B cell (primary cell): Measurements from ENCODE around the gene CAMK1D. TPM values are rescaled to one million over a fixed set of nuclear protein-coding genes. Genes with fewer than 3 reads are reported as not detected.

Experiments used
- ATAC-seq: fragments of 200-7000 bp; cut with Tn5 transposase; one replicate; pipeline ENCODE4 v1.10.0; 2021; ENCODE audit warnings: low read depth, mild to moderate bottlenecking, moderate number of reproducible peaks, moderate library complexity
- CTCF ChIA-PET: fragments of 350-600 bp; sonication (Branson Sonifier 250); formaldehyde crosslinking; loops from one replicate; lab custom pipeline; 2021; ENCODE audit warnings: antibody characterized with exemption, inconsistent platforms; lab: Charles Lee
- POLR2A ChIA-PET: fragments of 350-600 bp; sonication (Branson Sonifier 250); formaldehyde crosslinking; loops from one replicate; lab custom pipeline; 2021; ENCODE audit warnings: antibody characterized with exemption; lab: Charles Lee
- DNase-seq: peaks from one replicate; pipeline ENCODE4 v3.0.0; 2013
- H2AFZ ChIP-seq: 2 replicates; pipeline ENCODE4 v1.6.1; 2012; ENCODE audit warnings: mild to moderate bottlenecking, low read depth, low read length; ENCODE audit not compliant: insufficient read depth, poor library complexity, severe bottlenecking
- H3K27ac ChIP-seq, 2 donors: 1 replicate in 1 of 2; 2 replicates in 1 of 2; pipeline ENCODE4 v1.5.1; 2012 to 2013; ENCODE audit warnings: low read length in 2 of 2, mild to moderate bottlenecking in 2 of 2, moderate library complexity in 1 of 2
- H3K27me3 ChIP-seq, 4 experiments: fragments of 200-600 bp in 1 of 4; sonication (generic) in 1 of 4; replicated peaks in 1 of 4; 1 replicate in 2 of 4; 2 replicates in 2 of 4; pipeline versions ENCODE4 v1.6.1 to v1.7.0; 2013 to 2016; ENCODE audit warnings: low read length in 3 of 4, mild to moderate bottlenecking in 2 of 4, mixed read lengths in 1 of 4, moderate library complexity in 1 of 4; ENCODE audit not compliant: insufficient read depth in 4 of 4, control insufficient read depth in 3 of 4; ENCODE audit errors: control extremely low read depth in 1 of 4
- H3K36me3 ChIP-seq, 2 experiments: replicated peaks in 1 of 2; 1 replicate in 1 of 2; 2 replicates in 1 of 2; pipeline versions ENCODE4 v1.6.1 to v1.7.1; 2013; ENCODE audit warnings: low read length in 1 of 2; ENCODE audit not compliant: insufficient read depth in 2 of 2, control insufficient read depth in 1 of 2; ENCODE audit errors: control extremely low read depth in 1 of 2, extremely low read depth in 1 of 2
- H3K4me1 ChIP-seq, 2 donors: fragments of 200-600 bp in 1 of 2; sonication (generic) in 1 of 2; 1 replicate in 1 of 2; 2 replicates in 1 of 2; pipeline versions ENCODE4 v1.5.1 to v1.6.1; 2013 to 2017; ENCODE audit warnings: low read length in 2 of 2; ENCODE audit not compliant: control insufficient read depth in 2 of 2, insufficient read depth in 2 of 2
- H3K4me2 ChIP-seq: replicated peaks from 2 replicates; pipeline ENCODE3; 2012; ENCODE audit warnings: mild to moderate bottlenecking, low read depth, low read length; ENCODE audit not compliant: poor library complexity, severe bottlenecking
- H3K4me3 ChIP-seq, 5 experiments: fragments of 200-600 bp in 1 of 5; sonication (generic) in 1 of 5; 1 replicate in 3 of 5; 2 replicates in 2 of 5; pipeline versions ENCODE4 v1.5.1 to v1.7.0; 2011 to 2016; ENCODE audit warnings: low read length in 4 of 5, mild to moderate bottlenecking in 4 of 5, low read depth in 2 of 5, control low read depth in 1 of 5, moderate library complexity in 1 of 5; ENCODE audit not compliant: insufficient read depth in 1 of 5; ENCODE audit errors: control extremely low read depth in 1 of 5, extremely low read depth in 1 of 5
- H3K79me2 ChIP-seq: fragments of 200-600 bp; sonication (generic); one replicate; pipeline ENCODE4 v1.6.0; 2016; ENCODE audit warnings: low read length; ENCODE audit not compliant: control insufficient read depth, insufficient read depth
- H3K9ac ChIP-seq: fragments of 200-600 bp; sonication (generic); 2 replicates; pipeline ENCODE4 v1.6.1; 2017; ENCODE audit warnings: mild to moderate bottlenecking, low read length, moderate library complexity
- H3K9me3 ChIP-seq, 3 donors: one replicate each; pipeline versions ENCODE4 v1.6.1 to v1.7.1; 2013; ENCODE audit warnings: low read length in 2 of 3; ENCODE audit not compliant: control insufficient read depth in 2 of 3, insufficient read depth in 1 of 3; ENCODE audit errors: control extremely low read depth in 1 of 3
- H4K20me1 ChIP-seq: 2 replicates; pipeline ENCODE4 v1.6.0; 2012; ENCODE audit warnings: mild to moderate bottlenecking, low read length; ENCODE audit not compliant: insufficient read depth, control insufficient read depth, poor library complexity, severe bottlenecking
- H3K27ac Mint-ChIP-seq: one replicate; pipeline ENCODE4 v1.8.0; 2021; ENCODE audit warnings: mixed read lengths
- H3K27me3 Mint-ChIP-seq: one replicate; pipeline ENCODE4 v1.8.0; 2021; ENCODE audit warnings: mixed read lengths
- H3K4me1 Mint-ChIP-seq: one replicate; pipeline ENCODE4 v1.8.0; 2021; ENCODE audit warnings: mixed read lengths
- H3K4me3 Mint-ChIP-seq: one replicate; pipeline ENCODE4 v1.8.0; 2021; ENCODE audit warnings: mixed read lengths
- H3K9me3 Mint-ChIP-seq: one replicate; pipeline ENCODE4 v1.8.0; 2022; ENCODE audit warnings: mixed read lengths; ENCODE audit not compliant: insufficient read depth
- CTCF ChIP-seq: fragments of 200-600 bp; IDR thresholded peaks from one replicate; pipeline ENCODE4 v1.8.0; 2022; ENCODE audit warnings: antibody characterized with exemption, mild to moderate bottlenecking
- EZH2 ChIP-seq: IDR thresholded peaks from 2 replicates; pipeline ENCODE4 v1.6.1; 2012; ENCODE audit warnings: borderline replicate concordance, low read depth, mild to moderate bottlenecking, moderate library complexity, low read length; ENCODE audit not compliant: insufficient read depth, poor library complexity, severe bottlenecking
- WGBS: methylation state at CpG from one replicate; pipeline ENCODE4 v1.1.5; 2013; ENCODE audit warnings: missing lambda C conversion rate; ENCODE audit not compliant: insufficient coverage; 5-methylcytosine and 5-hydroxymethylcytosine counted together
- intact Hi-C: fragments of 100-400 bp; cut with micrococcal nuclease; formaldehyde crosslinking; loops from one replicate; pipeline ENCODE4 v1.10.0; 2022
- polyA plus RNA-seq: library from polyadenylated mRNA; depleted of rRNA; stranded (reverse); fragments of >200 nt; gene quantifications from 2 replicates; pipeline ENCODE4 v1.2.3, GENCODE V29; 2012
- total RNA-seq, 2 donors: library from RNA; stranded (reverse); fragments of 120-200 nt in 1 of 2; gene quantifications; 1 replicate in 1 of 2; 2 replicates in 1 of 2; pipeline versions ENCODE4 v1.2.3 to v1.2.4, GENCODE V29; 2013 to 2022

Gene CAMK1D
- total and polyA plus RNA-seq, 2 donors (not counting 1 experiment from before 2014, with no cell fraction given), result 34.1 to 69.7 TPM

DNA sequence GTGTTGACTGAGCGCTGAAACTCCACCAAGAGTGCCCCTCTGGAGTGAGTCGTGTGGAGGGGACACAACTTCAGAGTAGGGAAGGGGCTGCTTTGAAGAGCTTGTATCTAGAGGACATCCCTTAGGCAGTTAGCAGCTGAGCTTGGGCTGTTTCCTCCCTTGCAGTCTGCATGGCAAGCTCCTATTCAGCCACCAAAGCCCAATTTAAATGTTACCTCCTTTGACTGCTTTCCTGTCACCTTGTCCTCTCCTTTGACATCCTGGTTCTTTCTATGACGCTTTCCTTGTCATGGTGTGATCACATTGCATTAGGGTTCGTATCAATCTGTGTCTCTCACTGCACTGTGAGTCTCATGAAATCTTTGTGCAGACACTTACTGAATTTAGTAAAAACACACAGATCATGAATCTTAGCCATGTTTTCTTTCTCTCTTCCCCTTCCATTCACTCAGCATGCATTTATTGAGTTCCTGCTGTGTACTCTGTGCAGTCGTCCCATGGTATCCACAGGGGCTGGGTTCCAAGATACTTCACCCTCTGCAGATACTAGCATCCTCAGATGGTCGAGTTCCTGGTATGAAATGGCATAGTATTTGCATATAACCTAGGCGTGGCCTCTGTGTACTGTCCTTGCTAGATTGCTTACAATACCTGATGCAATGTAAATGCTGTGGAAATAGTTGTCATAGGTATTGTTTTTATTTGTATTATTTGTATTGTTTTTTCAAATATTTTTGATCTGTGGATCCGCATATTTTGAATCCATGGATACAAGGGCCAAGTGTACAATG, 423.6 kb downstream of the CAMK1D start:
- ATAC-seq, result no peak
- Mint-ChIP-seq H3K4me1 (peaks cover 18% of the 10 kb centered on the region), H3K27ac (peak overlapping the region; percentile 10), H3K4me3 (no peak overlapping the region), H3K9me3 (no peaks in the 10 kb centered on the region), H3K27me3 (no peaks in the 10 kb centered on the region)
- Histone ChIP-seq H3K36me3 (peaks cover 5 to 45% of the 10 kb centered on the region in 2 experiments), H3K9ac (no peak overlapping the region), H2AFZ (no peak overlapping the region), H3K4me2 (no peak overlapping the region), H3K4me3 (no peak overlapping the region), H3K27ac (no peak overlapping the region), H3K27me3 (no peaks in the 10 kb centered on the region), H3K4me1 (peaks cover 0 to 5% of the 10 kb centered on the region in 2 donors), H4K20me1 (peaks cover 18% of the 10 kb centered on the region), H3K9me3 (no peaks in the 10 kb centered on the region), H3K79me2 (peaks cover 21% of the 10 kb centered on the region)
- ChIA-PET CTCF (interaction anchor here (1.2 to 1.3 kb wide), 2 partner anchors 10 to 62 kb away, joined by 3 to 4 read pairs; no protein-coding TSS in a partner anchor), POLR2A (interaction anchor here (0.6 kb wide), 1 partner anchor 889 kb away, joined by 6 read pairs; no protein-coding TSS in a partner anchor)
- 89% methylated on average over 5 of the region's 8 CpGs for WGBS
- no peak for TF ChIP-seq CTCF
- no peak for TF ChIP-seq EZH2
- intact Hi-C loops, result no loop called here
- DNase-seq, result no peak
